ENCODE measurements around the gene TERB1.

TERB1 gene

GRCh38 chr16:66746048-66746447, 55.3 kb downstream of the TERB1 start:
- no peak for DNase-seq (ENCODE audit: low read depth)
- TF ChIP-seq CTCF (IDR thresholded peaks at IDR 0.05; ENCODE audit: control insufficient read depth, insufficient read depth, low read depth, low read length, missing control alignments), result no peak
- no peak overlapping the region for H3K4me3 ChIP-seq (ENCODE audit: control insufficient read depth, low read depth, low read length)

- no peak for TF ChIP-seq CTCF (IDR thresholded peaks at IDR 0.05; ENCODE audit: control insufficient read depth, insufficient read depth, low read depth, low read length, missing control alignments)
- no peak overlapping the region for H3K4me3 ChIP-seq (ENCODE audit: control insufficient read depth, low read depth, low read length)
- DNase-seq (ENCODE audit: low read depth), result no peak
These were observed 59.2 kb downstream of the TERB1 start for GRCh38 chr16:66741950-66742808.

GRCh38 chr16:66741169-66741900, 60.0 kb downstream of the TERB1 start:
- peak; percentile 71 for DNase-seq (ENCODE audit: low read depth)
- TF ChIP-seq CTCF (IDR thresholded peaks at IDR 0.05; ENCODE audit: control insufficient read depth, insufficient read depth, low read depth, low read length, missing control alignments), result no peak

GRCh38 chr16:66740533-66740932, 60.9 kb downstream of the TERB1 start:
- DNase-seq (ENCODE audit: low read depth), result no peak
- H3K4me3 ChIP-seq (ENCODE audit: control insufficient read depth, low read depth, low read length), result no peak overlapping the region
- no peak for TF ChIP-seq CTCF (IDR thresholded peaks at IDR 0.05; ENCODE audit: control insufficient read depth, insufficient read depth, low read depth, low read length, missing control alignments)

More at GRCh38 chr16:66741169-66741900, 60.0 kb downstream of the TERB1 start:
- H3K4me3 ChIP-seq (ENCODE audit: control insufficient read depth, low read depth, low read length), result no peak overlapping the region

- H3K4me3 ChIP-seq (ENCODE audit: control insufficient read depth, low read depth, low read length), result no peak overlapping the region
- peak; percentile 67 for TF ChIP-seq CTCF (IDR thresholded peaks at IDR 0.05; ENCODE audit: control insufficient read depth, insufficient read depth, low read depth, low read length, missing control alignments)
These were observed 61.4 kb downstream of the TERB1 start for GRCh38 chr16:66740010-66740409.

GRCh38 chr16:66735891-66736290, 65.5 kb downstream of the TERB1 start:
- no peak overlapping the region for H3K4me3 ChIP-seq (ENCODE audit: control insufficient read depth, low read depth, low read length)

More at GRCh38 chr16:66740010-66740409, 61.4 kb downstream of the TERB1 start:
- no peak for DNase-seq (ENCODE audit: low read depth)

More at GRCh38 chr16:66735891-66736290, 65.5 kb downstream of the TERB1 start:
- no peak for TF ChIP-seq CTCF (IDR thresholded peaks at IDR 0.05; ENCODE audit: control insufficient read depth, insufficient read depth, low read depth, low read length, missing control alignments)
- no peak for DNase-seq (ENCODE audit: low read depth)

All from AG09309 (cell line).